ENCODE results near the gene DACH1. TPM values are rescaled to one million over a fixed set of nuclear protein-coding genes. Genes with fewer than 3 reads are reported as not detected.

Gene DACH1
- total RNA-seq, 1 donor from 2014 or later: 39.5 TPM

DNA sequence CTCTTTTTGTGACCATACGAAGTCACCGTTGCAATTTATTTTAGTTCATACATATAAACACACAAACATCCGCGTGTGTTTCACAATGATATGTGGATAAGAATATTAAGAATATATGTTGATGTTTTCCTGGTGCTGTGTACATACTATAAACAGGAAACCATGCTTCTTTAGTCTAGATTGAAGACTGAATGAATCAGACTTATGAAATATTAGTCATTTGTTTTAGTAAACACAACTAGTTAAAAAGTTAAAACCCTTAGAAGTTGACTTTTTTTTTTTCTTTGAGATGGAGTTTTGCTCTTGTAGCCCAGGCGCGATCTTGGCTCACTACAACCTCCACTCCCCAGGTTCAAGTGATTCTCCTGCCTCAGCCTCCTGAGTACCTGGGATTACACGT is 257.7 kb downstream of the DACH1 start:
- no peaks in the 10 kb centered on the region for H3K9me3 Mint-ChIP-seq
- no peak overlapping the region for H3K4me3 Mint-ChIP-seq
- peaks cover 8% of the 10 kb centered on the region for H3K36me3 Mint-ChIP-seq
- DNase-seq (ENCODE audit: extremely low spot score, unreplicated experiment): no peak
- peaks cover 14% of the 10 kb centered on the region for H3K4me1 Mint-ChIP-seq (ENCODE audit: unreplicated experiment)
- no peaks in the 10 kb centered on the region for H3K27me3 Mint-ChIP-seq
- TF ChIP-seq, protein P1, sequence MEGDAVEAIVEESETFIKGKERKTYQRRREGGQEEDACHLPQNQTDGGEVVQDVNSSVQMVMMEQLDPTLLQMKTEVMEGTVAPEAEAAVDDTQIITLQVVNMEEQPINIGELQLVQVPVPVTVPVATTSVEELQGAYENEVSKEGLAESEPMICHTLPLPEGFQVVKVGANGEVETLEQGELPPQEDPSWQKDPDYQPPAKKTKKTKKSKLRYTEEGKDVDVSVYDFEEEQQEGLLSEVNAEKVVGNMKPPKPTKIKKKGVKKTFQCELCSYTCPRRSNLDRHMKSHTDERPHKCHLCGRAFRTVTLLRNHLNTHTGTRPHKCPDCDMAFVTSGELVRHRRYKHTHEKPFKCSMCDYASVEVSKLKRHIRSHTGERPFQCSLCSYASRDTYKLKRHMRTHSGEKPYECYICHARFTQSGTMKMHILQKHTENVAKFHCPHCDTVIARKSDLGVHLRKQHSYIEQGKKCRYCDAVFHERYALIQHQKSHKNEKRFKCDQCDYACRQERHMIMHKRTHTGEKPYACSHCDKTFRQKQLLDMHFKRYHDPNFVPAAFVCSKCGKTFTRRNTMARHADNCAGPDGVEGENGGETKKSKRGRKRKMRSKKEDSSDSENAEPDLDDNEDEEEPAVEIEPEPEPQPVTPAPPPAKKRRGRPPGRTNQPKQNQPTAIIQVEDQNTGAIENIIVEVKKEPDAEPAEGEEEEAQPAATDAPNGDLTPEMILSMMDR (conservative IDR thresholded peaks at IDR 0.05): no peak
- no peak overlapping the region for H3K27ac Mint-ChIP-seq

DNA sequence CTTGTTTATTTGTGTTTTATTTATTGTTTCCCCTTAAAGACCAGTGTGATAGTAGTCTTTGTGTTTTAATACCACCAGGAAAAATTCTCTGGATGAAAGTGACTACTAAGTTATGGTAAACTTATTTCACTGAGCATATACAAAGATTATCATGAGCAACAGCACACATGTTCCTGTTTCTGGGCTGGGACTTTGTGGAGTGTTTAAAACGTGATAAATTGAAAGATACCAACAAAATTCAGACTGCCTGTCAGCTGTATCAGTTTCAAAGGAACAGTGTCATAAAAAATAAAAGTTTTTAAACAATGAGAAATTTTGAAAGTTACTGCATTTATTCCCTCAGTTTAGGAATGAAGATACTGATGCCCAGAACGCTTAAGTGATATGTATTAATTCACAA is 259.4 kb downstream of the DACH1 start:
- peaks cover 8% of the 10 kb centered on the region for H3K4me1 Mint-ChIP-seq (ENCODE audit: unreplicated experiment)
- H3K27ac Mint-ChIP-seq: no peak overlapping the region
- no peak for DNase-seq (ENCODE audit: extremely low spot score, unreplicated experiment)
- H3K27me3 Mint-ChIP-seq: no peaks in the 10 kb centered on the region
- TF ChIP-seq, protein P1 (conservative IDR thresholded peaks at IDR 0.05): no peak
- no peaks in the 10 kb centered on the region for H3K9me3 Mint-ChIP-seq
- H3K4me3 Mint-ChIP-seq: no peak overlapping the region
- no peaks in the 10 kb centered on the region for H3K36me3 Mint-ChIP-seq

DNA sequence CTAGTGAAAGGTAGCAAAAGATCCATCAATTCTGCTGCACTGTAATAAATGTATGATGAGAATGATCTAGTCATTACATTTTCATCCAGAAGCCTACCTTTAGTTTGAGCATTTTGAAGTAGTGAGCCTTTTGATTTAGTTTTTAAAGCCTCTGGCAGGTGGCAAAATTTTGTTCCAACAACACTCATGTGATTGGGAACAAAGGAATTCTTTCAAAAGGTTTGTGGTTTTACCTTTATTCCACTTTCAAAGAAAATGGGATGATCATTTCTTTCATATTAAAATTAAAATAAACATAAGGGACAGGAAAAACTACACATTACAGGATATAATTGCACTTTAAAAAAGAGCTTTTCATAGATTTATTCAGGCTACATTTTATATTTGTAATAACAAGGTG is 260.2 kb downstream of the DACH1 start:
- Mint-ChIP-seq H3K9me3 (no peaks in the 10 kb centered on the region), H3K36me3 (no peaks in the 10 kb centered on the region), H3K4me3 (no peak overlapping the region), H3K4me1 (ENCODE audit: unreplicated experiment) (peaks cover 8% of the 10 kb centered on the region), H3K27me3 (no peaks in the 10 kb centered on the region), H3K27ac (no peak overlapping the region)
- DNase-seq (ENCODE audit: extremely low spot score, unreplicated experiment): no peak
- TF ChIP-seq, protein P1 (conservative IDR thresholded peaks at IDR 0.05): no peak

DNA sequence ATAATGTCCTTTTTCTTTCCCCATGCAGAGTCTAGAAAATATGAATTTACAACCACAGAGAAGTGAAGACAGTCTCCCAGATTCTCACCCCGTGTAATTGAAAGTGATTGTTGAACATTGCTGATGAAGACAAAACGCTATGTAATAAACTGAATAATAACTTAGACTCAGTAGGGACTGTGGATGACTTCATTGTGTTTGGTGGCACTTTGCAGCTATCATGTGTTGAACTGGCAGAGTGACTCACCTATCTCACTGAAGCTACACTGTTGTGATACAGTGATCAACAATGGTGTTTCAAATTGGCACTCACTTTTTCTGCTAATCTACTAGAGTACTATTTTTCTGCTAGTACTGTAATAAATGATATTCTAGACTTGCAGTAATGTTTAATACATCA is 261.3 kb downstream of the DACH1 start:
- Mint-ChIP-seq H3K9me3 (no peaks in the 10 kb centered on the region), H3K36me3 (no peaks in the 10 kb centered on the region), H3K4me1 (ENCODE audit: unreplicated experiment) (peaks cover 4% of the 10 kb centered on the region), H3K27me3 (no peaks in the 10 kb centered on the region), H3K27ac (no peak overlapping the region), H3K4me3 (no peak overlapping the region)
- TF ChIP-seq, protein P1 (conservative IDR thresholded peaks at IDR 0.05): no peak
- DNase-seq (ENCODE audit: extremely low spot score, unreplicated experiment): no peak

DNA sequence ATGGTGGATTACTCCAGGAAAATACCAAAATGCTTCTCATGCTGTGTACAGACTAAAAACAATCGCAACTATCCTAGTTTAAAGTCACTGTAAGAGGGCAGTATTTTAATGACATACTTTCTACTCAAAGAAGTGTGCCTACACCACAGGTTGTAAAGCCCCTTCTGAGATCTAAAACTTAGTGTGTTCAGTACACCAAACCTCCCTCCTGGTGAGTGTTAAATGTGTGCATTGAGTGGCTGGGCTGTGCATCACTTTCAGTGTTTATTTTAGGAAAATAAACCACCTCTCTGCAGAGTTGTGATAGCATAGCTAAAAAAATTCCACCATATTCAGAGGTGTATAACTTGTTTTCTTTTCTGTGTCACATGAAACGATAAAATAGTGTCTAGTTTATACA is 263.7 kb downstream of the DACH1 start:
- H3K4me3 Mint-ChIP-seq: no peak overlapping the region
- no peaks in the 10 kb centered on the region for H3K36me3 Mint-ChIP-seq
- no peaks in the 10 kb centered on the region for H3K27me3 Mint-ChIP-seq
- TF ChIP-seq, protein P1 (conservative IDR thresholded peaks at IDR 0.05): no peak
- no peaks in the 10 kb centered on the region for H3K9me3 Mint-ChIP-seq
- no peak overlapping the region for H3K27ac Mint-ChIP-seq
- H3K4me1 Mint-ChIP-seq (ENCODE audit: unreplicated experiment): peaks cover 3% of the 10 kb centered on the region
- DNase-seq (ENCODE audit: extremely low spot score, unreplicated experiment): no peak

DNA sequence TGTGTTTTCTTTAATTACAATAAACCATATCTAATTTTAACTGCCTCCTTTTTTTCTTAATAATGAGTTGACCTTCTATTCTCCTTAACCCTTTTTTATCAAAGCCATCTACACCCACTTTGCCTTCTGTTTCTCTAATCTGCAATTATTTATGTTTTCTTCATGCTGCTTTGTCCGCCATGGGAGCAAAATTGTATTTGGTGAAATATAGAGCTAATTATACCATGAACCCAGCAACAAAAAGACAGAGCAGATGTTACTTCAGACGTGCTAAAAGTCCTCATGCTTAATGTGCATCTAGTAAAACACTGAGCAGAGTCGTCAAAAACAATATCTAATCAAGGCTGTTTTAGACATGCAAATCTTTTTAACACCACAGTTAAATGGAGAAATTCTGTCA is 264.7 kb downstream of the DACH1 start:
- no peak overlapping the region for H3K4me3 Mint-ChIP-seq
- TF ChIP-seq, protein P1 (conservative IDR thresholded peaks at IDR 0.05): no peak
- H3K9me3 Mint-ChIP-seq: no peaks in the 10 kb centered on the region
- no peaks in the 10 kb centered on the region for H3K27me3 Mint-ChIP-seq
- peaks cover 3% of the 10 kb centered on the region for H3K4me1 Mint-ChIP-seq (ENCODE audit: unreplicated experiment)
- DNase-seq (ENCODE audit: extremely low spot score, unreplicated experiment): no peak
- no peaks in the 10 kb centered on the region for H3K36me3 Mint-ChIP-seq
- H3K27ac Mint-ChIP-seq: no peak overlapping the region

Data from type B pancreatic cell (in vitro differentiated cells).